IPS-18c (cell line): ENCODE measurements around the gene MMRN2.

ENCODE experiments used
- H3K4me3 ChIP-seq: 2 replicates; pipeline ENCODE4 v1.7.0; 2013; ENCODE audit warnings: low read depth, mild to moderate bottlenecking, low read length, moderate library complexity; ENCODE audit not compliant: insufficient read depth
- H3K9me3 ChIP-seq: one replicate; pipeline ENCODE4 v1.6.1; 2013; ENCODE audit warnings: mild to moderate bottlenecking, low read length, moderate library complexity; ENCODE audit not compliant: control insufficient read depth, insufficient read depth

Gene MMRN2

GRCh38 chr10:86932674-86933073 lies 24.7 kb downstream of the MMRN2 start:
- no peak overlapping the region for H3K4me3 ChIP-seq
- no peaks in the 10 kb centered on the region for H3K9me3 ChIP-seq

GRCh38 chr10:86931872-86932271 lies 25.5 kb downstream of the MMRN2 start:
- H3K9me3 ChIP-seq, result no peaks in the 10 kb centered on the region
- no peak overlapping the region for H3K4me3 ChIP-seq

- Histone ChIP-seq H3K9me3 (no peaks in the 10 kb centered on the region), H3K4me3 (no peak overlapping the region)
Observed at GRCh38 chr10:86929468-86930380, 27.7 kb downstream of the MMRN2 start.

GRCh38 chr10:86922553-86922961 lies 34.9 kb downstream of the MMRN2 start:
- Histone ChIP-seq H3K9me3 (no peaks in the 10 kb centered on the region), H3K4me3 (no peak overlapping the region)

GRCh38 chr10:86918022-86918471 lies 39.4 kb downstream of the MMRN2 start:
- H3K4me3 ChIP-seq, result no peak overlapping the region

GRCh38 chr10:86914734-86915133 lies 42.7 kb downstream of the MMRN2 start:
- Histone ChIP-seq H3K9me3 (no peaks in the 10 kb centered on the region), H3K4me3 (no peak overlapping the region)

More at GRCh38 chr10:86918022-86918471, 39.4 kb downstream of the MMRN2 start:
- H3K9me3 ChIP-seq, result no peaks in the 10 kb centered on the region

- Histone ChIP-seq H3K9me3 (no peaks in the 10 kb centered on the region), H3K4me3 (no peak overlapping the region)
Observed at GRCh38 chr10:86905429-86905828, 52.0 kb downstream of the MMRN2 start.

GRCh38 chr10:86904600-86904999 lies 52.8 kb downstream of the MMRN2 start:
- Histone ChIP-seq H3K9me3 (no peaks in the 10 kb centered on the region), H3K4me3 (no peak overlapping the region)

- H3K4me3 ChIP-seq, result no peak overlapping the region
- H3K9me3 ChIP-seq, result no peaks in the 10 kb centered on the region
Observed at GRCh38 chr10:86900955-86901354, 56.5 kb downstream of the MMRN2 start.

- no peaks in the 10 kb centered on the region for H3K9me3 ChIP-seq
- no peak overlapping the region for H3K4me3 ChIP-seq
Observed at GRCh38 chr10:86899670-86900276, 57.6 kb downstream of the MMRN2 start.

GRCh38 chr10:86899132-86899531 lies 58.3 kb downstream of the MMRN2 start:
- no peak overlapping the region for H3K4me3 ChIP-seq
- no peaks in the 10 kb centered on the region for H3K9me3 ChIP-seq

- no peak overlapping the region for H3K4me3 ChIP-seq
- no peaks in the 10 kb centered on the region for H3K9me3 ChIP-seq
Observed at GRCh38 chr10:86898511-86898910, 58.9 kb downstream of the MMRN2 start.

- Histone ChIP-seq H3K4me3 (no peak overlapping the region), H3K9me3 (no peaks in the 10 kb centered on the region)
Observed at GRCh38 chr10:86889997-86890396, 67.4 kb downstream of the MMRN2 start.

- no peaks in the 10 kb centered on the region for H3K9me3 ChIP-seq
- H3K4me3 ChIP-seq, result no peak overlapping the region
Observed at GRCh38 chr10:86888585-86889381, 68.6 kb downstream of the MMRN2 start.
